ENCODE results near the gene UTP14C.

DNA sequence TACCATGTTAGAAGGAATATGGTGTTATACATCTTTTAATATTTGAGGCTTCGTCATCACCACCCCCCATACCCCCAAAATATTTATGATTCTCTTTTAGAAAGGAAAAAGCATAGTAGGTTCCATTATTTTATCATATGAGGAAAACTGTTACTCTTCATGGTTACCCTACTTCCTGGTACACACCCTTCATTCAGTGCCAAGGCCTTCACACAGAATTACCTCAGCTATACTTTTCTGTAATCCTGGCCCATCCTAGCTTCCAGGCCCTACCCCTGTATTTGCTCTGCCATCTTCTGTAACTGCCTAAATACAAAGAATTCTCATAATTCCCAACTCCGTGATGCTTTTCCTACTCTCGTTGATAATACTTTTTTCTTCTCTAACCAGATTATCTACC is 4.3 kb upstream of the UTP14C start:
- TF ChIP-seq FOXM1 (IDR thresholded peaks at IDR 0.05; ENCODE audit: borderline replicate concordance, low read depth) (no peak), YY1 (IDR thresholded peaks at IDR 0.05; ENCODE audit: low read depth) (no peak), TAF1 (IDR thresholded peaks at IDR 0.05; ENCODE audit: low read depth) (no peak), EP300 (IDR thresholded peaks at IDR 0.05; ENCODE audit: borderline replicate concordance) (no peak), CEBPB (IDR thresholded peaks at IDR 0.05) (no peak), NFIC (IDR thresholded peaks at IDR 0.05) (no peak), EGR1 (IDR thresholded peaks at IDR 0.05) (no peak), TEAD4 (IDR thresholded peaks at IDR 0.05) (no peak), CREB1 (IDR thresholded peaks at IDR 0.05; ENCODE audit: low read depth) (no peak)
- TF ChIP-seq, protein P1, sequence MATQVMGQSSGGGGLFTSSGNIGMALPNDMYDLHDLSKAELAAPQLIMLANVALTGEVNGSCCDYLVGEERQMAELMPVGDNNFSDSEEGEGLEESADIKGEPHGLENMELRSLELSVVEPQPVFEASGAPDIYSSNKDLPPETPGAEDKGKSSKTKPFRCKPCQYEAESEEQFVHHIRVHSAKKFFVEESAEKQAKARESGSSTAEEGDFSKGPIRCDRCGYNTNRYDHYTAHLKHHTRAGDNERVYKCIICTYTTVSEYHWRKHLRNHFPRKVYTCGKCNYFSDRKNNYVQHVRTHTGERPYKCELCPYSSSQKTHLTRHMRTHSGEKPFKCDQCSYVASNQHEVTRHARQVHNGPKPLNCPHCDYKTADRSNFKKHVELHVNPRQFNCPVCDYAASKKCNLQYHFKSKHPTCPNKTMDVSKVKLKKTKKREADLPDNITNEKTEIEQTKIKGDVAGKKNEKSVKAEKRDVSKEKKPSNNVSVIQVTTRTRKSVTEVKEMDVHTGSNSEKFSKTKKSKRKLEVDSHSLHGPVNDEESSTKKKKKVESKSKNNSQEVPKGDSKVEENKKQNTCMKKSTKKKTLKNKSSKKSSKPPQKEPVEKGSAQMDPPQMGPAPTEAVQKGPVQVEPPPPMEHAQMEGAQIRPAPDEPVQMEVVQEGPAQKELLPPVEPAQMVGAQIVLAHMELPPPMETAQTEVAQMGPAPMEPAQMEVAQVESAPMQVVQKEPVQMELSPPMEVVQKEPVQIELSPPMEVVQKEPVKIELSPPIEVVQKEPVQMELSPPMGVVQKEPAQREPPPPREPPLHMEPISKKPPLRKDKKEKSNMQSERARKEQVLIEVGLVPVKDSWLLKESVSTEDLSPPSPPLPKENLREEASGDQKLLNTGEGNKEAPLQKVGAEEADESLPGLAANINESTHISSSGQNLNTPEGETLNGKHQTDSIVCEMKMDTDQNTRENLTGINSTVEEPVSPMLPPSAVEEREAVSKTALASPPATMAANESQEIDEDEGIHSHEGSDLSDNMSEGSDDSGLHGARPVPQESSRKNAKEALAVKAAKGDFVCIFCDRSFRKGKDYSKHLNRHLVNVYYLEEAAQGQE (IDR thresholded peaks at IDR 0.05; ENCODE audit: low read depth) = no peak
- TF ChIP-seq, protein P2, sequence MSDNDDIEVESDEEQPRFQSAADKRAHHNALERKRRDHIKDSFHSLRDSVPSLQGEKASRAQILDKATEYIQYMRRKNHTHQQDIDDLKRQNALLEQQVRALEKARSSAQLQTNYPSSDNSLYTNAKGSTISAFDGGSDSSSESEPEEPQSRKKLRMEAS (IDR thresholded peaks at IDR 0.05) = no peak
- TF ChIP-seq, protein P3, sequence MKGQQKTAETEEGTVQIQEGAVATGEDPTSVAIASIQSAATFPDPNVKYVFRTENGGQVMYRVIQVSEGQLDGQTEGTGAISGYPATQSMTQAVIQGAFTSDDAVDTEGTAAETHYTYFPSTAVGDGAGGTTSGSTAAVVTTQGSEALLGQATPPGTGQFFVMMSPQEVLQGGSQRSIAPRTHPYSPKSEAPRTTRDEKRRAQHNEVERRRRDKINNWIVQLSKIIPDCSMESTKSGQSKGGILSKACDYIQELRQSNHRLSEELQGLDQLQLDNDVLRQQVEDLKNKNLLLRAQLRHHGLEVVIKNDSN (IDR thresholded peaks at IDR 0.05) = no peak

Data from Ishikawa (cell line).